Common myeloid progenitor, CD34-positive (primary cell): ENCODE data around the gene ADAM19.

ENCODE experiments used
- CTCF ChIA-PET: fragments of 350-600 bp; sonication (Branson Sonifier 250); formaldehyde crosslinking; loops from one replicate; lab custom pipeline; 2021; ENCODE audit warnings: antibody characterized with exemption; lab: Charles Lee
- POLR2A ChIA-PET: fragments of 350-600 bp; sonication (Branson Sonifier 250); formaldehyde crosslinking; loops from one replicate; lab custom pipeline; 2021; ENCODE audit warnings: antibody characterized with exemption; lab: Charles Lee
- DNase-seq, 3 donors: peaks; one replicate each; pipeline versions ENCODE4 v3.0.0 to v3.0.0-alpha.2; 2013
- H3K27ac ChIP-seq, 2 experiments: 1 replicate in 1 of 2; 2 replicates in 1 of 2; pipeline ENCODE4 v1.7.0; 2013; ENCODE audit warnings: inconsistent platforms in 2 of 2, low read length in 2 of 2, mild to moderate bottlenecking in 2 of 2, low read depth in 1 of 2, moderate library complexity in 1 of 2; ENCODE audit not compliant: severe bottlenecking in 2 of 2, insufficient read depth in 1 of 2, poor library complexity in 1 of 2
- H3K27me3 ChIP-seq, 5 experiments: replicated peaks in 2 of 5; 1 replicate in 3 of 5; 2 replicates in 2 of 5; pipeline versions ENCODE4 v1.6.1 to v1.7.0; 2013; ENCODE audit warnings: low read length in 4 of 5, mild to moderate bottlenecking in 2 of 5, moderate library complexity in 2 of 5, inconsistent platforms in 1 of 5; ENCODE audit not compliant: insufficient read depth in 5 of 5, control insufficient read depth in 4 of 5
- H3K36me3 ChIP-seq, 4 experiments: 1 replicate in 2 of 4; 2 replicates in 2 of 4; pipeline versions ENCODE4 v1.6.1 to v1.7.0; 2013; ENCODE audit warnings: low read length in 3 of 4, control low read depth in 1 of 4, mild to moderate bottlenecking in 1 of 4; ENCODE audit not compliant: control insufficient read depth in 4 of 4, insufficient read depth in 4 of 4
- H3K4me1 ChIP-seq, 4 experiments: 1 replicate in 3 of 4; 2 replicates in 1 of 4; pipeline versions ENCODE4 v1.6.1 to v1.7.1; 2013; ENCODE audit warnings: low read length in 3 of 4, mild to moderate bottlenecking in 3 of 4, control low read depth in 1 of 4, inconsistent platforms in 1 of 4, moderate library complexity in 1 of 4; ENCODE audit not compliant: control insufficient read depth in 4 of 4, insufficient read depth in 4 of 4; ENCODE audit errors: control extremely low read depth in 1 of 4
- H3K4me3 ChIP-seq, 7 experiments: 1 replicate in 4 of 7; 2 replicates in 3 of 7; pipeline versions ENCODE4 v1.5.1 to v1.7.0; 2013; ENCODE audit warnings: mild to moderate bottlenecking in 7 of 7, low read length in 6 of 7, moderate library complexity in 6 of 7, inconsistent platforms in 2 of 7, low read depth in 2 of 7, control low read depth in 1 of 7; ENCODE audit not compliant: insufficient read depth in 4 of 7, control insufficient read depth in 1 of 7; ENCODE audit errors: extremely low read depth in 1 of 7
- H3K9me3 ChIP-seq, 5 experiments: 1 replicate in 4 of 5; 2 replicates in 1 of 5; pipeline versions ENCODE4 v1.6.1 to v1.7.1; 2013; ENCODE audit warnings: low read length in 4 of 5, mild to moderate bottlenecking in 2 of 5, inconsistent platforms in 1 of 5, low read depth in 1 of 5, moderate library complexity in 1 of 5; ENCODE audit not compliant: control insufficient read depth in 4 of 5, insufficient read depth in 2 of 5; ENCODE audit errors: control extremely low read depth in 1 of 5
- WGBS: methylation state at CpG from one replicate; pipeline ENCODE4 v1.1.5; 2013; ENCODE audit not compliant: insufficient coverage; 5-methylcytosine and 5-hydroxymethylcytosine counted together

Gene ADAM19

DNA sequence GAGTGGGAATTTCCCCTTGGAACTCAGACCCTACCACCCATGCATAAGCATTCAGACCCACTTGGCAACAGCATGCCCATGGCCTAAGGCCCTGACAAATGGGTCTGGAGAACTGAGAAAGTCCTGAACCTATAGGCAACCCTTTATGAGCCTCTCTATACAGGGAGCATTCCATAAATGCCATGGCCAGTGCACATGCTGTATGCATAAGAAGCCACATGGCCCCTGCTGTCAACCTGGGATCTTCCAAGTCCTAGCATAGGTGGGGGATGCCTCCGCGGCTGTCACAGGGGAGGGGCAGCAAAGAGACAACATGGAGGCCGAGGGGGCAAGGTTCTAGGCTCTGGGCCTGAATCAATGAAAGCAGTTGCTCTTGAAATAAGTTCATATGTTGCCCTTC is 123.8 kb downstream of the ADAM19 start:
- Histone ChIP-seq H3K36me3 (no peaks in the 10 kb centered on the region), H3K27ac (no peak overlapping the region), H3K4me3 (no peak overlapping the region), H3K9me3 (no peaks in the 10 kb centered on the region), H3K27me3 (peaks cover 0 to 4% (median 0%) of the 10 kb centered on the region in 5 experiments), H3K4me1 (no peaks in the 10 kb centered on the region)
- WGBS, result 97% methylated on average over 3 of the region's 3 CpGs
- POLR2A ChIA-PET, result no interaction called here
- CTCF ChIA-PET, result no interaction called here
- no peak for DNase-seq

DNA sequence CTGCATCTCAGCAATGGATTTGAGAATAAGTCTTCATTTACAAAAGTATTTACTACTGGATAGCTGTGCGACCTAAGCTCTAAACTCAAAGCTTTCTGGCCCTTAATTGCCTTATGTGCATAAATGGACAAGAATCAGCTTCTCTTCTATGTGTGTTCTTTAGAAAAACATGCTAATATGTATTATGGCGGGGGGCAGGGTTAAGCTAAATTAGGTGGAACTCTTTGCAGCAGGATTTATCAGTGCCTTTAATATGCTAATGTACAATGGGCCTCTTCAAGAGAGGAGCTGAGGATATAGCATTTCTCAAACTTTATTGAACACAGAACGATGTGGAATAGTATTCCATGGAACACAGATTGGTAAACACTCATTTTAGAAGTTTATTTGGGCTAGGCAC is 125.6 kb downstream of the ADAM19 start:
- no CpG with 5 or more reads among the region's 3 CpGs for WGBS
- Histone ChIP-seq H3K27ac (no peak overlapping the region), H3K36me3 (no peaks in the 10 kb centered on the region), H3K9me3 (no peaks in the 10 kb centered on the region), H3K4me1 (no peaks in the 10 kb centered on the region), H3K4me3 (no peak overlapping the region), H3K27me3 (peaks cover 0 to 4% (median 0%) of the 10 kb centered on the region in 5 experiments)
- DNase-seq, result no peak
- CTCF ChIA-PET, result no interaction called here
- POLR2A ChIA-PET, result no interaction called here

- Histone ChIP-seq H3K27me3 (no peaks in the 10 kb centered on the region), H3K36me3 (no peaks in the 10 kb centered on the region), H3K27ac (no peak overlapping the region), H3K9me3 (no peaks in the 10 kb centered on the region), H3K4me1 (no peaks in the 10 kb centered on the region), H3K4me3 (no peak overlapping the region)
- 97% methylated on average over 4 of the region's 6 CpGs for WGBS
- ChIA-PET POLR2A (no interaction called here), CTCF (interaction anchor here (0.6 kb wide), 1 partner anchor 202 kb away, joined by 3 read pairs; no protein-coding TSS in a partner anchor)
- no peak for DNase-seq
Measured at GRCh38 chr5:157449011-157449723, 126.4 kb downstream of the ADAM19 start.

- no peaks in the 10 kb centered on the region for H3K36me3 ChIP-seq
- H3K4me1 ChIP-seq, result no peaks in the 10 kb centered on the region
- ChIA-PET POLR2A (no interaction called here), CTCF (interaction anchor here (1.1 to 2.2 kb wide), 2 partner anchors 15 to 57 kb away, joined by 3 to 6 read pairs; no protein-coding TSS in a partner anchor)
- H3K4me3 ChIP-seq, result no peak overlapping the region
- H3K27me3 ChIP-seq, result peaks cover 0 to 2% (median 0%) of the 10 kb centered on the region in 5 experiments
- no peak for DNase-seq
- no peak overlapping the region for H3K27ac ChIP-seq
- H3K9me3 ChIP-seq, result no peaks in the 10 kb centered on the region
- WGBS, result 92% methylated on average over 13 of the region's 13 CpGs
Measured at GRCh38 chr5:157447201-157447637, 128.4 kb downstream of the ADAM19 start.

- no peaks in the 10 kb centered on the region for H3K36me3 ChIP-seq
- no peak for DNase-seq
- H3K27ac ChIP-seq, result no peak overlapping the region
- CTCF ChIA-PET, result interaction anchor here (1.4 to 2.2 kb wide), 2 partner anchors 14 to 206 kb away, joined by 3 to 6 read pairs; no protein-coding TSS in a partner anchor
- POLR2A ChIA-PET, result no interaction called here
- H3K27me3 ChIP-seq, result peaks cover 0 to 2% (median 0%) of the 10 kb centered on the region in 5 experiments
- 97% methylated on average over 6 of the region's 9 CpGs for WGBS
- H3K4me3 ChIP-seq, result no peak overlapping the region
- no peaks in the 10 kb centered on the region for H3K9me3 ChIP-seq
- H3K4me1 ChIP-seq, result no peaks in the 10 kb centered on the region
Measured at GRCh38 chr5:157446412-157446935, 129.1 kb downstream of the ADAM19 start.

- Histone ChIP-seq H3K36me3 (no peaks in the 10 kb centered on the region), H3K4me3 (no peak overlapping the region), H3K27me3 (peaks cover 0 to 2% (median 0%) of the 10 kb centered on the region in 5 experiments), H3K27ac (no peak overlapping the region), H3K9me3 (no peaks in the 10 kb centered on the region), H3K4me1 (no peaks in the 10 kb centered on the region)
- DNase-seq, result no peak
- POLR2A ChIA-PET, result no interaction called here
- CTCF ChIA-PET, result interaction anchor here (1.4 to 2.2 kb wide), 2 partner anchors 14 to 207 kb away, joined by 3 to 6 read pairs; no protein-coding TSS in a partner anchor
- WGBS, result no CpG with 5 or more reads among the region's 5 CpGs
Measured at GRCh38 chr5:157445745-157446411, 129.7 kb downstream of the ADAM19 start.

DNA sequence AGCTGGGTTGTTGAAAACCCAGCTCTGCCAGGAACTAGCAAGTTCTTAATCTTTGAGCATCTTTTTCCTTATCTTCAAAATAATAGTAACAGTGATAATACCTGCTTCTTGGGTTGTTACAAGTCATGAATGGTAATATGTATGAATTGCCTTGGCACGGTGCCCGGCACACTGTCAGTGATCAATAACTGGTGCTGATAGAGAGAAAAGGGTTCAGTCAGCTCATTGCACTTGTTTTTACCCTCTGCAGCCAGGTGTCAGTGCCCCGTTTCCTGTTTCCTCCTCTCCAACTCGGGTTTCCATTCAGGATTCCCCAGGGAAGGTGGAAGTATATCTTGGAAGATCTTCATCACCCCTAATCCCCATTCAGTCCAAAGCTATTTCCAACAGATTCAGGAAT is 131.4 kb downstream of the ADAM19 start:
- no peaks in the 10 kb centered on the region for H3K9me3 ChIP-seq
- no peaks in the 10 kb centered on the region for H3K4me1 ChIP-seq
- DNase-seq, result no peak
- ChIA-PET CTCF (interaction anchor here (1.8 kb wide), 1 partner anchor 12 kb away, joined by 6 read pairs; no protein-coding TSS in a partner anchor), POLR2A (no interaction called here)
- H3K27ac ChIP-seq, result no peak overlapping the region
- no peak overlapping the region for H3K4me3 ChIP-seq
- H3K27me3 ChIP-seq, result peaks cover 0 to 4% (median 0%) of the 10 kb centered on the region in 5 experiments
- 100% methylated on average over 2 of the region's 4 CpGs for WGBS
- no peaks in the 10 kb centered on the region for H3K36me3 ChIP-seq
